Measurements from ENCODE around the gene SCML2. TPM values are rescaled to one million over a fixed set of nuclear protein-coding genes. Genes with fewer than 3 reads are reported as not detected.

SCML2 gene
- total and polyA plus RNA-seq, 2 of the 13 experiments (the other 11 are each of a cell fraction or from before 2014, with no cell fraction given) = 5.1 to 7.6 TPM

- 0 out of 2 replicates have a peak, but pooled peaks have one; percentile 47 for TF ChIP-seq ZNF343 (CRISPR knock-in tag; IDR thresholded peaks at IDR 0.05)
- no peak for TF ChIP-seq NBN (conservative IDR thresholded peaks at IDR 0.05)
- no peak for TF ChIP-seq FIP1L1 (IDR thresholded peaks at IDR 0.05; ENCODE audit: borderline replicate concordance, insufficient read depth, low read depth, low read length)
- TF ChIP-seq ZNF777 (CRISPR knock-in tag; IDR thresholded peaks at IDR 0.05) = peak; percentile 50; the same call in 1 of the 2 replicates
- TF ChIP-seq MYNN (CRISPR knock-in tag; IDR thresholded peaks at IDR 0.05; ENCODE audit: low read depth) = no peak
- no peak for TF ChIP-seq MZF1 (CRISPR knock-in tag; IDR thresholded peaks at IDR 0.05; ENCODE audit: borderline replicate concordance)
- TF ChIP-seq ZNF770 (CRISPR knock-in tag; IDR thresholded peaks at IDR 0.05) = 0 out of 2 replicates have a peak, but pooled peaks have one; percentile 16
- no peak for TF ChIP-seq ZKSCAN1 (IDR thresholded peaks at IDR 0.05; ENCODE audit: low read length)
- 0 out of 2 replicates have a peak, but pooled peaks have one; percentile 46 for TF ChIP-seq ZNF451 (CRISPR knock-in tag; IDR thresholded peaks at IDR 0.05)
- no peak for TF ChIP-seq ZHX1 (CRISPR knock-in tag; IDR thresholded peaks at IDR 0.05; ENCODE audit: low read depth)
- no peak for TF ChIP-seq ZNF142 (CRISPR knock-in tag; IDR thresholded peaks at IDR 0.05)
- TF ChIP-seq TFDP1 (CRISPR knock-in tag; IDR thresholded peaks at IDR 0.05; ENCODE audit: borderline replicate concordance) = peak; percentile 77; the same call in 1 of the 2 replicates
- no peak for TF ChIP-seq CREM (IDR thresholded peaks at IDR 0.05)
- TF ChIP-seq CREM (CRISPR knock-in tag; IDR thresholded peaks at IDR 0.05) = no peak
- TF ChIP-seq ELF3 (CRISPR knock-in tag; IDR thresholded peaks at IDR 0.05) = no peak
- TF ChIP-seq MXD4 (CRISPR knock-in tag; IDR thresholded peaks at IDR 0.05) = peak; percentile 27; the same call in 1 of the 2 replicates
- peak; percentile 54; the same call in 1 of the 2 replicates for TF ChIP-seq ZNF564 (CRISPR knock-in tag; IDR thresholded peaks at IDR 0.05)
Observed at GRCh38 chrX:18354369-18355223, at the start of gene SCML2 (continued).

All from HepG2 (cell line).